ENCODE results near the gene DENND2C. TPM values are rescaled to one million over a fixed set of nuclear protein-coding genes. Genes with fewer than 3 reads are reported as not detected.

Gene DENND2C
- total and polyA plus RNA-seq, 2 of the 13 experiments (the other 11 are each of a cell fraction or from before 2014, with no cell fraction given): 0.08 to 0.33 TPM

- peak; percentile 54 for TF ChIP-seq ZNF687 (CRISPR knock-in tag; IDR thresholded peaks at IDR 0.05)
- TF ChIP-seq NFE2L2 (IDR thresholded peaks at IDR 0.05; ENCODE audit: low read length): no peak
- no peak for TF ChIP-seq ZNF790 (CRISPR knock-in tag; IDR thresholded peaks at IDR 0.05; ENCODE audit: borderline replicate concordance)
- peak; percentile 70; the same call in 1 of the 2 replicates for TF ChIP-seq SIN3A (IDR thresholded peaks at IDR 0.05; ENCODE audit: borderline replicate concordance, low read depth, low read length)
- TF ChIP-seq SKIL (CRISPR knock-in tag; IDR thresholded peaks at IDR 0.05; ENCODE audit: borderline replicate concordance): no peak
- no peak for TF ChIP-seq ZC3H4 (CRISPR knock-in tag; IDR thresholded peaks at IDR 0.05; ENCODE audit: borderline replicate concordance)
- 0 out of 2 replicates have a peak, but pooled peaks have one; percentile 26 for TF ChIP-seq SAFB2 (CRISPR knock-in tag; IDR thresholded peaks at IDR 0.05; ENCODE audit: borderline replicate concordance, low read depth)
- 0 out of 2 replicates have a peak, but pooled peaks have one; percentile 36 for TF ChIP-seq SALL2 (CRISPR knock-in tag; IDR thresholded peaks at IDR 0.05)
- TF ChIP-seq KLF15 (CRISPR knock-in tag; IDR thresholded peaks at IDR 0.05; ENCODE audit: borderline replicate concordance): no peak
- TF ChIP-seq ZNF275 (CRISPR knock-in tag; IDR thresholded peaks at IDR 0.05; ENCODE audit: borderline replicate concordance): peak; percentile 34; the same call in 1 of the 2 replicates
- TF ChIP-seq KLF12 (CRISPR knock-in tag; IDR thresholded peaks at IDR 0.05; ENCODE audit: borderline replicate concordance): no peak
- TF ChIP-seq KDM1A (CRISPR knock-in tag; IDR thresholded peaks at IDR 0.05): no peak
- TF ChIP-seq MZF1 (CRISPR knock-in tag; IDR thresholded peaks at IDR 0.05; ENCODE audit: borderline replicate concordance): no peak
- TF ChIP-seq NR2F1 (CRISPR knock-in tag; IDR thresholded peaks at IDR 0.05): no peak
- peak; percentile 95 for TF ChIP-seq ARID3A (IDR thresholded peaks at IDR 0.05; ENCODE audit: low read depth, low read length)
- no peak for TF ChIP-seq HDAC6 (IDR thresholded peaks at IDR 0.05; ENCODE audit: low read depth, low read length)
- peak; percentile 23; the same call in 1 of the 2 replicates for TF ChIP-seq NFIC (IDR thresholded peaks at IDR 0.05; ENCODE audit: low read length)
- TF ChIP-seq HHEX (CRISPR knock-in tag; IDR thresholded peaks at IDR 0.05): no peak
- peak; percentile 71; the same call in 1 of the 2 replicates for TF ChIP-seq HDAC1 (CRISPR knock-in tag; IDR thresholded peaks at IDR 0.05)
Observed at GRCh38 chr1:114581335-114582287, 88.2 kb downstream of the DENND2C start, which contains the start of gene BCAS2 (continued).
